NCI-H1417 treated with DMSO at 0.1 percent for 48 hours (cell line): ENCODE results near the gene ADAMTS8.

Experiments
- DNase-seq: peaks from one replicate; lab custom pipeline; 2025; lab: John Stamatoyannopoulos, UW

The ADAMTS8 gene

DNA sequence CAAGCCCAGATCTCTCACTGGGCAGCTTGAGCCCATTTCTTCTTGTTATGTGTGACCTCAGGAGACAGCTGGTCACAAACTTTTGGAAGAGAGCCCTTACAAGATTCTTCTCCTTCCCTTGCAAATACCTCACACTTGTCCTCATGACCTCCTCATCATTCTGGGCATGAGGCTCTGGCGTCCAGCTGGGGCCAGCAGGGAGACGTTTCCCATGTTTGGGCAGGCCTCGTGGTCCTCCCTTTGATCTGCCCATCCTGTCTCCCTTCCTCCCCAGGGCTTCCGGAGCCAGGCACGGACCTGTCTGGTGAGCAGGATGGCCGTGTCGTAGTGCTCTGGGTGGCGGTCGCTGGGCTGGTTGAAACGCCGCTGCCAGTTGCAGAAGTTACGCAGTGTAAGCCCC is 9.7 kb downstream of the ADAMTS8 start:
- DNase-seq = no peak

DNA sequence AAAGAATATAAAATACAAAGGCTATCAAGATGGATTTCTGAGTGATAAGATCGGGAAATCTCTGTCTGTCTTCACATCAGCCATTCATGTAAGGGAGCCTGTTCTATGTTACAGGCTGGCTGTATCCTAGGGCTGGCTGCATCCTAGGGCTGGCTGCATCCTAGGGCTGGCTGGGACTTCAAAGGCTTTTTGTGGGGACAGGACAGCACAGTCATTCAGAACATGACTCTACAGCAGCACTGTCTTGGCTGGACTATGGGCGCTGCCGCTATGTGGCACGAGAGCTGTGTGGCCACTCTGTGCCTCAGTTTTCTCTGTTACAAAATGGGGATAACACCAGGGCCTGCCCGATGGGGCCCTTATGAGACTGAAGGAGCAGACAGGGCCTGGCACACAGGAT is 10.2 kb downstream of the ADAMTS8 start:
- DNase-seq = no peak

DNA sequence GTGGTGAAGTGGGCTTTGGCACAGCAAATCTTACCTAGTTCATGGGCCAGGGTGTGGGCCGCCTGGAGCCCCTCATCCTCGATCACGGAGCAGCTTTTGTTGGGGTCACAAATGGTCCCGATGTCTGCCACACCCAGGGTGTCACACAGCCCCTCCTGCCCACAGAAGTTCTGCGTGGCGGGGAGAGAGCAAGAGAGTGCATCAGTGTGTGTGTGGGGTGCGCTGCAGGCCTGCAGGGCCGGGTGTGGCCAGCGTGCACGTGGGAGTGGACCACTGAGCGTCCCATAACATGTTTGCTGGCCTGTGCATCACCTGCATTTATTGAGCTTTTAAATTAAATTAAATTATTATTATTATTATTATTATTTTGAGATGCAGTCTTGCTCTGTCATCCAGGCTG is 11.5 kb downstream of the ADAMTS8 start:
- DNase-seq = no peak

DNA sequence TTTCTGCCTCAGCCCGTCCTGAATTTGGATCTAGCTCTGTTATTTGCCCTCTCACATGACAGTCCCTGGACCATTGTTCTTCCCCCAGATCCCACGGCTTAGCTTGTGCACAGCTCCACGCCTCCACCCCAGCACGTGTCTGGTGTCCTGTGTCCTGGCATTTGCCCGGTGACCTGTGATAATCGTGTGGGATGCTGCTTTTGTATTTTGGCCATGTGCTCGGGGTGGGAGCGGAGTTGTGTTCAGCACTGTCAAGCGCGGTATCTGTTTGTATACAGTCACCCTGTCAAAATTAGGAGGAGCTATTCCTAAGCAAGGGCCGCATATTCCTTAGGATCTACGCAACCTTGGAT is 11.9 kb downstream of the ADAMTS8 start:
- DNase-seq = no peak

DNA sequence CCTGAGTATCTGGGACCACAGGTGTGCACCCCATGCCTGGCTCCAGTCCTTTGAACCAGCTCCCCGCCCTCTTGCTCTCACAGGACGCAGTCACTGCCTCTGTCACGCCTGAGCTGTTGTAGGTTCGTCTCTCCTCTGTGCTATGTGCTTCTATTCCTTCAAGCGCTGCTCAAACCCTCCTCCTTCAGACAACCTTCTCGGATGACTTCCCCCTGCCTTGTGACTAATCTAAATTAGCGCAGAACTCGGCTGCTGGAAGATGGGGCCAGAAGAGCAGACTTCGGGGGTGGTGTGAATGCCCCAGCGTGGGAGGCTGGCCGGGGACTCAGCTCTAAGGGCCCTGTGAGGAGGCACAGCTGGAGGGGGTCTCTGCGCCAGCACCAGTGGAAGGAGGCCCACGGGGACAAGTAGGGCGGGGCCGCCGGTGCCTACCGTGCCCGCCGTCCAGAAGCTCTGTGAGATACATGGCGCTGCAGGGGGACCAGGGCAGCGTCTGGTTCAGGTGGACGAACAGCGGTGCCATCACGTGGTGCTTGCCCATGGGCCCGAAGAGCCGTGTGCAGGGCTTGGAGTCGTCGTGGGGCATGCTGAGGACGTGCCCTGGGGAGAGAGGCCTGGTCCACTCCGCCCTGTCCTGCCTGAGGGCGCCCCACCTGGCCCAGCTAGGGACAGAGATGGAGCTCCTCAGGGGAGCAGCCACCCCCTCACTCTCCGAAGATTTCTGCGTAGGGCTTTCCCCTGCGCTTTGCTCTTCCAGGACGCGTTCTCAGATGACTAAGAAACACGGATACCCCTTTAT is 12.5 kb downstream of the ADAMTS8 start:
- no peak for DNase-seq

DNA sequence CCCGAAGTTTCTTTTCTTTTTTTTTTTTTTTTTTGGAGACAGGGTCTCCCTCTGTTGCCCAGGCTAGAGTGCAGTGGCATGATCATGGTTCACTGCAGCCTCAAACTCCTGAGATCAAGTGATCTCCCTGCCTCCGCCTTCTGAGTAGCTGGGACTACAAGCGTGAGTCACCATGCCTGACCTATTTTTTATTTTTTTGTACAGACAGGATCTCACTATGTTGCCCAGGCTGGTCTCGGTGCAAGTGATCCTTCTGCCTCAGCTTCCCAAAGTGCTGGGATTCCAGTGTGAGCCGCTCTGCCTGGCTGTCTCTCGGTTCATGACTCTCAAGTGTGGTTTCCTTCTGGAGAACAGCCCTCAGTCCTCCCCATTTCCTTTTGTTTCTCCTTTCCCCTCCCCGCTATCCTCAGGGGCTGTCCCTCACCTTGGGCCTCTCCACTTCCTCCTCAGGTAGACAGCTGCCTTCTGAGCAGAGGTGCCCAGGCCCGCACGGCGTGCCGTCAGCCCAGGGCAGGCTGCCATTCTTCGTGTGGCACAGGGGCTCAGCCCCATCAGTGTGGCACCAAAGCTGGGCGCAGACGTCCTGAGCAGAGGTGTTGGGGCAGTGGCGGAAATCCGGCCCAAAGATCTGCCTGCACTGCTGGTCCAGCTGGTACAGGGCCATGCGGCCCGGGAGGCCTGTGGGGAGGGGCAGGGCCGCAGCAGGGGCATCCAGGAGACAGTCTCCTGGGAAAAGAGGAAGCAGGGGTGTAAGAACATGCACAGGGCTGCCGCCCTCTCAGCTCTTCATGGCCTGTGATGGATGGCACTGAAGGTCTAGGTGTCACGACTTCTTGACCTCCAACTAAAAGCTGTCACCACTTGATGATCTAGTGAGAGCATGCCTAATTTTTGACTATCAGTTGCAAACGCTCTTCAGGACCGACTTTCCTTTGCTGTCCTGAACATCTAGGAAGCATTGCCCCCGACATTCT is 14.0 kb downstream of the ADAMTS8 start:
- no peak for DNase-seq

DNA sequence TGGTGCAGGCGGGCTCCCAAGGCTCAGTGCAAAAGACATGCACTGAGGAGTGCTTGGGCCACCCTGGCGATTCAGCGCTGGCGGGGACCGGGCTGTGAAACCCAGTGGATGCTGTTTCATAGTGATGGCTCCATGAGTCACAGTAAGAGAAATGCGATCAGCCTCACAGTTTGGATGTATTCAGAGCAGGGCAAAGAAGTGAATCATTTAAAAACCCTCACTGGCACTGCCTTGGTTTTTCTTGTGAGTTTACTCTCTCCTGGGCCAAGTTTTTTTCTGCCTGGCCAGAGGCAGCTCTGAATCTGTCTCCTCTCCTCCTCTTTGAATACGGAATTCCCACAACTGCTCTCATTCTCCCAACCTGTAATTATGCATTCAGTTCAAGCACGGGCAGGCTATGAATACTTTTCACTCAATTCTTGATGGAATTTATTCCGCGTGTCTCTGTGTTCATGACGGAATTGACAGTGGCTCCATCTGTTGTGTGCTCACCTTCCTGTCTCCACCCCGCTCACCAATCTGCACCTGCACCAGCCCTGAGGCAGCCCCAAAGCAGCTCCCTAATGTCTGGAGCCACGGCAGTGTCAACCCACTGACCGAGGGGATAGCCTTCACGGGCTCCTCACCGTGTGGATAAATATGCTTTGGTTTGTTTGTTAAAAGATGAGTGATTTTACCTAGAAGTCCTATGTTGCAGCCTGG is 14.9 kb downstream of the ADAMTS8 start:
- no peak for DNase-seq

DNA sequence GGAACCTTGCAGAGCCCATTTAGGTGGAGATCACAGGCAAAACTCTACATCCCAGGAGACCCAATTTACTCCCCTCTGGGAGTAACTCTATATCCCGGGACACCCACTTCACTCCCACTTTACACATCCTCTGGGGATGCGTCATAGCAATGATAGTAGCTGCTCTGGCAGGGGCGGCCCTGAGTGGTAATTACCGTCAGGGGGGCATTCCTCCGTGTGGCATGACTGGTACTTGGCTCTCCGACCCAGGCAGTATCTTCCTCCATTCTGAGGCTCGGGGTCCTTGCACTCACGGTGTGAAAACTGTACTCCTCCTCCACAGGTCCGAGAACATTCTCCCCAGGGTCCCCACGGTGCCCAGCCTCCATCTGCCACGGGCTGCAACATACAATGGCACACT is 17.2 kb downstream of the ADAMTS8 start:
- no peak for DNase-seq

DNA sequence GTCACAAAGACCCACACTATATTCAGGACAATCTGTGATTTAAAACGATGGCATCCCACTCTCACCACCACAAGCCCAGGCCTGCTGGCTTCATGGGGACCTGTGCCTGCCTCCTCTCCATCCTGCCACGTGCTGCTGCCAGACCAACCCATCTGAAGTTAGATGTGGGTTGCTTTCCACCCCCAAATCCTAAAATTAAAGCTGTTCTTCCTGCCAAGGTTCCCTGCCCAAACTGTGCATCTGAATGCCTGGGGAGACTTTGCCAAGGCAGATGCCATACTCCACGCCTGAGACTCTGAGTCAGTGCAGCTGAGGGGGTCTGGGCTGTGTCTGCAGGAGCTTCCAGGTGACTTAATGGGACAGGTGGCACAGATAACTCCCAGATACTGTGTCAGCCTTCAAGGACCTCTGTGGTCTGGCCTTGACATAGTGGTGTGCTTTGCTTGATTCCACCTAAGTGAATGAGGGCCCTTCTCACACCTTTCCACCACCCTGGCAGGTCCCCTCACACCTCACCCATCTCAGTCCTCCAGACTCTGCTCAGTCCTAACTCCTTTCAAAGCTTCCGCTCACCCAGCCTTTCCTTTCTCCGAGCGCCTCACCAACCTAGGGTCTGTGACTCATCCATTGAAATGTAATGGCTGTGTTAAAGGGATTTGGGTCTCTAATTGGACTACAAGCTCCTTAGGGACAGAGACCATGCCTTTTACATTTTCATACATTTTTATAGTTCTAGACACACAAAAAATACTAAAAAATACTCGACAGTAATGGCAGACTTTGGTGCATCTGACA is 18.6 kb downstream of the ADAMTS8 start:
- DNase-seq = no peak

DNA sequence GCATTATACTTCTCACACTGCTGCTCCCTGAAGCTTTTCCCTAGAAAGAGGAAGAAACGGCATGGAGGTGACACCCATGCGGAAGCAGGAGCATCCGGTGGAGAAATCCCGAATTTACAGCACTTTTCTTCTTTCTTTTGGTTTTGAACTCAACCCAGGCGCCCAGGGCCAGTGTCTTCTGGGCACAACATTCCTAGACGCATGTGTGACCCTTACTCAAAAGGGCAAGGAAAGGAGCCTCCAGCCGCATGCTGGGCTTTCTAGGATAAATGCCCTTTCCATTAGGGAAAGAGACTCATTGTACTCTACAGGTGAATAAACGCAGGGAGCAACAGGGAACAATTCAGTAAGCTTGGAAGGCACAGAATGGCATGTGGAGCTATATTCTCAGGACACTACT is 19.5 kb downstream of the ADAMTS8 start:
- no peak for DNase-seq

DNA sequence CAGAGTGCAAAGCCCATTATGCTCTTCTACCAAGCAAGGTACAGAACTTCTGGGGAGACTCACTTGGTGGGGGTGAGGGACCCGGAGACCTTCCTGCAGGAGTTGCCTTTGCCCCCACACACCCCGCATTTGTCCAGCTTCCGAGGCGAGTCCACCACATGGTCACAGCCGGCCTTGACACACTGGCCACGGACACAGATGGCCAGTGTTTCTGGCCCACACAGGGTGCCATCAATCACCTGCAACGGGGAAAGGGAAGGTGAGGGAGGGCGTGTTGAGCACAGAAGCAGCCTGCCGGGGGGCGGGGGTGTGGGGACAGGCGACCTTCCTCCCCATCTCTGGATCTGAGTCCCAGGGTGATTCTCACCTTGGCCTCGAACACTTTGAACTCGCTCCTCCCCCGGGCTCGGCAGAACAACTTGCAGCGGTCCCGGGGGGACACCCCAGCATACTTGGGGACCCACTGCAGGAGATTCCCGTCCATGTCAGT is 20.0 kb downstream of the ADAMTS8 start:
- no peak for DNase-seq

DNA sequence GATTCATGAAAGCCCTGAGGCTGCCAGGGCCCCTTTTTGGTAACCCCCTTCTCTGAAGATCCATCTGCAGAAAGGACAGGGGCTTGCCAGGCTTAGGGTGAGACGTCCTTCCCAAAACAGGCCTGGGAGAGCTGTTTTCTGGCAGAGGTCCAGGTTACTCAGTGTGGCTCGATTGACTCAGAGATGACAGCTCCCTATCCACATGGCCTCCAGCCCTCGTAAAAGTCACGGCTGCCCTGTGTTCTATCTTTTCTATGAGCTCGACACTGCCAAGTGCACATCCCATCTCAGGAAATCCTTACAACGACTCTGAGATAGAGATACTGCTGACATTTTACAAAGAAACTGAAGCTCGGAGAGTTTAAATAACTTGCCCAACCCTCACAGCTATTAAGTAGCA is 20.4 kb downstream of the ADAMTS8 start:
- DNase-seq = no peak

DNA sequence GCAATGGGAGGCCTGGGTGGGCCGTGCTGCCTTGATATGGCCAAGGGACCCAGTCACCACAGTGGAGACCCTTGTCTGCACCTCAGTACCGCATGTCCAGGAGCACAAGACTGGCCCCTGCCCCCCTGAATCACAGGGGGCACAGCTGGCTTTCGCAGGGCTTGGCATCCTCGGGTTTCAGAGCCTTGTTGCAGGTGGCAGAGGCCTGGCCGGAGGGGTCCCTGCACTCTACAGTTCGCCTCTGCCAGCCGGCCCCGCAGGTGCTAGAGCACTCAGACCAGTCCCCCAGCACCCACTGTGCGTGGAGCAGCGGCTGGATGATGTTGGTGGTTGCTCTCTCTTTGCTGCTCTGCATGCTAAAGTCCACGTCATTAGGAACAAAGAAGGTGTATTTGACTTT is 23.0 kb downstream of the ADAMTS8 start:
- no peak for DNase-seq

DNA sequence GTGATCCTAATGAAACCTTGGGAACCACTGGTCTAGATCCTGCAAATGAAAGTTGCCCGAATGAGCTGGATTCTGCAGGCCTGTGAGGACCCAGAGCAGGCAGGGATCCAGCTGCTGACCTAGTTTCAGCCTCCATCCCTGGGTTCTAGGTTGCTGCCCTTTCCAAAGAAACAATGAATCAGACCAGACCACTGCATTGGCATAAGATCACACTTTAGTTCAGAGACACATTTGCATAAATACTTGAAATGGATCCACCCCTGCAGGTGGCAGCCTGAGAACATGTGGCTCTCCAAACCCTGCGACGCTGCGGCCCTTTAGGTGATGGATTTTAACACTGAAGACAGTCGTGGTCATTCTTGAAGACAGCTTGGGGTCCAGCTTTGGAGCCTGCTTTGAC is 23.7 kb downstream of the ADAMTS8 start:
- DNase-seq = no peak

DNA sequence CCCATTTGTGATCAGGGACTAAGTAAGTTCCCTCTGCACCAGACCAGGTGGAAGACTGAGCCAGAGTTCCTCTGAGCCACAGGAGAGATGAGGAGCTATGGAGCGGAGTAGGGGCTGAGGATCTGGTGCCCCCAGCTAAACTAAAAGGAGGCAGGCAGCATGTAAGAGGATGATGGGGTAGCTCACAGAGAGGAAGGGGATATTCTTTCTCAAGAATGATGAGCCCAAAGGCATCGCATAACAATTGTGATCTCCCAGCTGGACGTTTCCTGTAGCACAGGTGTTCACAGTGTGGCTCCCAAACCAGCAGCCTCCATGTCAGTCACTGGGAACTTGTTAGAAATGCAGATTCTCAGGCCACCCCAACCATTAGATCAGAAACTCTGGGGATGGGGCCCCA is 24.4 kb downstream of the ADAMTS8 start:
- no peak for DNase-seq

DNA sequence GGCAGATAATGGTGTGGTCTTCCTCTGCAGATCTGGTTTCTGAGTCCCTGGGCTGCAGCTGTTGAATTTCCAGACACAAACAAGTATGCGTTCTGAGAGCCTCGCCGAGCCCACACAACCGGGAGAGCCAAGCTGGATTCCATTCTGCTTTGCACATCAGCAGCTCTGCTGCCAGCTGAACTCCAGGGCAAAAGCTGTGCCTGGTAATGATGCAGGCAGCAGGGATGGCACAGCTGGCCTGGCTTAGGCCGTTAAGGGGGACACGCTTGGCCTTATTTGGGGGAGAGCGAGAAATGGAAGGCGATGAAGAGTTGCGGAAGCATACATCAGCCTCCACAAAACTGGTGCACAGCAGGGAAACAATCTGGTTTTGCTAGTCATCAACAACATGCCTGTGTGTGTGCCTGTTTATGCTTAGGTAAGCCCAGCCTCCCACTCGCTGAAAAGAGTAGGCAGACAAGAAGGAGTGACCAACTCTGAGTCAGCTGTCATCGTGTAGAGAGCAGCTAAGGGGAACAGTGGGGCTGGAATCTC is 25.1 kb downstream of the ADAMTS8 start:
- no peak for DNase-seq

DNA sequence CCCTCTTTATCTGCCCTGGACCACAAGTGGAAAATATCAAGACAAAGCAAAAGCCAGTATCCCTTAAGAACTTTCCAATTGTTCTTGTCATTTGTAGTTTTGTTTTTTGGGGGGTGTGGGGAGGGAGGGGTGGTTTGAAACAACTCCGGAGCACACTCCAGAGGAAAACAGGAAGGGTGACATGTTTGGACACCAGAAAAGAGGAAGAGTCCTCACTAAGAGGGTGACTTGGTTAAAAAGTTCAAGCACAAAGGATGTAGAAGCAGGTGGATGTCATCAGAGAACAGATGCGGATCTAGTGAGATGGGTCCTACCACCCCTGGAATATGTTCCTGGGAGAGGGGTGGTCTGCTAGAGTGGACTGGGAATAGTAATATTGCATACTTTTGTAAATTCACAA is 25.8 kb downstream of the ADAMTS8 start:
- DNase-seq = no peak

DNA sequence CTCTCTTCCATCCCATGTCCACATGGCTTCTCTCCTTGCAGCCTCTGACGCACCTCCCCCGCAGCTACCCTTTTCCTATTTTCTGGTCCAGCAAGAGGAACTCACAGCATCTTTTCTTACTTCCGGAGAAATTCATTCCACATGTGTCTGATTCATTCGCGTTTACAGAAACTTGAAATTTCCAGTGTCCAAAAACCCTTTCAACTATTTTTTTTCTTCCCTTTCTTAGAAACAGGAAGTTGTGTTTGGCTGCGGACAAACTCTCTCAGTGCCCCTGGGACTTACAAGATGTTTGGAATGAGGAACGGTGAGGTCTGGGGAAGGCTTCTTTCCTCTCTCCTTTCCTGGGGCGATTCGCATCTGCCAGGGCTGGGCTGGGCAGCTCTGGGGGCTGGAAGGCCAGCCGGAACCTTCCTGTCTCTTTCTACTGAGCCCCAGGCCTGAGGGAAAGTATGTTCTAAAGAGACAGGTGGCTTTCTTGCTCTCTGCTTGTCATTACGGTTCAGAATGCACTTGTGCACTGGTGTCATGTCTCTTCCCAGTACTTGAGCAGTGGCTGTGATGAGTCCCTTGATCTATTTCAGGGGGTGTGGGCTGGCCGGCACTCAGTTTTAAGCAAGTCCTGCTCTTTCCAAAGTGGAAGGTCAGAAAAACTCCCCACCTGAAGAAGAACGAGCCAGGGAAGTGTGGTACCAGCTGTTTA is 27.5 kb downstream of the ADAMTS8 start:
- no peak for DNase-seq

DNA sequence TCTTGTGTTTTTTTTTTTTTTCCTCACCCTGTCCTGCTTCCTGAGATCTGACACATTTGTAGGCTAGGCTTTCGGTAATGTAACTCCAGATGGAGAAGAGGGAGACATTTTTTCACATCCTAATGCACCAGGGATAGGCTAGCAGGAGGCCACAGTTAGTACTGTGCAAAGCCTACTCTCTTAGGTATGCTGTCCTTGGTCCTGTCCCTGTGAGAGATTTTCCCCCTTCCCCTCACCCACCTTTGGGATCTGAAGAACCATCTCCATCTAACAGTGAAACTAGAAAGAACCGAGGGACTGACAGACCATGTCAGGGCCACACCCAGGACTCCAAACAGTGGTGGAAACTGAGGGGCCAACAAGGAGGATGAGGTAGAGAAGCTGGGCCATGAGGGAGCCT is 29.2 kb downstream of the ADAMTS8 start:
- no peak for DNase-seq

DNA sequence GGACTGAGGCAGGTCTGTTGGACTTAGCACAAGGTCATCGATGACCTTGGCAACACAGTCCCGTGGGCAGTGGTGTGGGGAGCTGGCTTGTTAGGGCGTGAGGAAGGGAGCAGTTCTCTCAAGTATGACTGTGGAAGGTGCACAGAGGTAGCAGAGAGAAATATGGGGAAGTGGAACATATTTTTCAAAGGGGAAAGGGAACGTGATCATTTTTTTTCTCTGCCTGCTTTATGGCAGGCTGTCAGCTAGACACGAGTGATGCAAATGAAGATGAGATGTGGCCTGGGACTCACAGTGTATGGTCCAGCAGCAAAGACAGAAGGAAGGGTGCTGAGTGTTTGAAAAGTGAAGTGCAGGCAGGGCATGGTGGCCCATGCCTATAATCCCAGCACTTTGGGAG is 30.6 kb downstream of the ADAMTS8 start:
- no peak for DNase-seq

DNA sequence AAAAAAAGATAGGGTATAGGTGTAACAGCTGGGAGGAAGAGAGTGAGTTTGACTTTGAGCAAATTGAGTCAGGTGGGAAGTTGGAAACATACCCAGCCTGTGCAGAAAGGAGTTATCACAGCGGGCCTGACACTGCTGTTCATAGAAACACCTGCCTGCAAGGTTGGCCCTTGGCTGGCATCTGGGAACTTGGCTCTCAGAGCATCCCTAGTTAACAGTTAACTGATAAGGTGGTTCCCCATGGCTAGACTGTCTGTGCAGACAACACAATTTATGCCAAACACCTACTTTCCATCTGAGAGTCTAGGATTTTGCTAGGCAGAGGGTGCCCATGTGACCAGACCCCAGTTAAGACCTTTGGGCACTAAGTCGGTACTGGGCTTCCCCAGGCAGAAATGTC is 31.4 kb downstream of the ADAMTS8 start:
- no peak for DNase-seq
